Embryonic facial prominence (tissue), 1 donor: ENCODE results near the gene ADAMTS6.
"Not testable (repeated sequence)": the region's sequence is repeated elsewhere in the genome, so short reads cannot be mapped to it uniquely, and the experiment has no call there.

Experiments
- DNase-seq: peaks from one replicate; pipeline ENCODE4 v3.0.0-alpha.2; 2016; ENCODE audit errors: extremely low spot score

Gene ADAMTS6

GRCh38 chr5:65197531-65198455, 283.9 kb downstream of the ADAMTS6 start:
- DNase-seq = no peak

GRCh38 chr5:65194871-65195270, 286.8 kb downstream of the ADAMTS6 start:
- DNase-seq = no peak

GRCh38 chr5:65192331-65192730, 289.4 kb downstream of the ADAMTS6 start:
- no peak for DNase-seq

- DNase-seq = no peak
These were observed 290.1 kb downstream of the ADAMTS6 start for GRCh38 chr5:65191554-65192135.

- no peak for DNase-seq
These were observed 291.2 kb downstream of the ADAMTS6 start for GRCh38 chr5:65190328-65191053.

- no peak for DNase-seq
These were observed 295.0 kb downstream of the ADAMTS6 start for GRCh38 chr5:65186646-65187227.

GRCh38 chr5:65185468-65185867, 296.3 kb downstream of the ADAMTS6 start:
- DNase-seq = no peak

- DNase-seq = no peak
These were observed 296.9 kb downstream of the ADAMTS6 start for GRCh38 chr5:65184780-65185179.

- not testable (repeated sequence) for DNase-seq
These were observed 307.5 kb downstream of the ADAMTS6 start for GRCh38 chr5:65174231-65174630.

GRCh38 chr5:65173130-65173525, 308.6 kb downstream of the ADAMTS6 start:
- DNase-seq = no peak

GRCh38 chr5:65172486-65173129, 309.1 kb downstream of the ADAMTS6 start:
- DNase-seq = no peak

- no peak for DNase-seq
These were observed 310.1 kb downstream of the ADAMTS6 start for GRCh38 chr5:65171645-65172044.

GRCh38 chr5:65163698-65164097, 318.0 kb downstream of the ADAMTS6 start:
- DNase-seq = no peak

- DNase-seq = no peak
These were observed 320.1 kb downstream of the ADAMTS6 start for GRCh38 chr5:65161655-65162054.

- DNase-seq = no peak
These were observed 323.7 kb downstream of the ADAMTS6 start for GRCh38 chr5:65157906-65158603.

- no peak for DNase-seq
These were observed 324.8 kb downstream of the ADAMTS6 start for GRCh38 chr5:65156933-65157332.

GRCh38 chr5:65152131-65152530, 329.6 kb downstream of the ADAMTS6 start:
- DNase-seq = no peak

GRCh38 chr5:65151614-65152013, 330.1 kb downstream of the ADAMTS6 start:
- no peak for DNase-seq

- no peak for DNase-seq
These were observed 331.0 kb downstream of the ADAMTS6 start for GRCh38 chr5:65150599-65151304.

GRCh38 chr5:65149827-65150226, 331.9 kb downstream of the ADAMTS6 start:
- DNase-seq = no peak
